Transverse colon (tissue), 4 donors: ENCODE results near the gene XCR1. TPM values are rescaled to one million over a fixed set of nuclear protein-coding genes. Genes with fewer than 3 reads are reported as not detected.
A peak's percentile ranks its signal among the peaks of the same experiment; 100 is the strongest.

Experiments
- DNase-seq: peaks from one replicate; pipeline ENCODE4 v3.0.0-alpha.2; 2019
- H3K27ac ChIP-seq, 4 donors: fragments of 200-600 bp; sonication (generic); 2 replicates each; pipeline ENCODE4 v1.5.1; 2016 to 2018; ENCODE audit warnings: inconsistent platforms in 4 of 4
- H3K27me3 ChIP-seq: fragments of 200-600 bp; sonication (generic); 2 replicates; pipeline ENCODE4 v1.5.1; 2017; ENCODE audit warnings: inconsistent platforms
- H3K36me3 ChIP-seq, 4 donors: fragments of 200-600 bp; sonication (generic); 2 replicates each; pipeline ENCODE4 v1.5.1; 2017 to 2019; ENCODE audit warnings: inconsistent platforms in 4 of 4
- H3K4me1 ChIP-seq, 4 donors: fragments of 200-600 bp; sonication (generic); 2 replicates each; pipeline ENCODE4 v1.5.1; 2017 to 2020; ENCODE audit warnings: inconsistent platforms in 4 of 4
- H3K4me3 ChIP-seq, 4 donors: fragments of 200-600 bp; sonication (generic); 1 replicate in 1 of 4; 2 replicates in 3 of 4; pipeline versions ENCODE4 v1.5.1 to v1.6.1; 2017 to 2019; ENCODE audit warnings: inconsistent platforms in 4 of 4
- H3K9me3 ChIP-seq, 2 donors: fragments of 200-600 bp; sonication (generic); 2 replicates each; pipeline ENCODE4 v1.5.1; 2017 to 2019; ENCODE audit warnings: inconsistent platforms in 2 of 2
- EP300 ChIP-seq: sonication (generic); formaldehyde crosslinking; IDR thresholded peaks from one replicate; pipeline ENCODE4 v1.6.1; 2017; ENCODE audit warnings: antibody characterized with exemption, low read depth
- POLR2A ChIP-seq: fragments of 450-650 bp; IDR thresholded peaks from one replicate; pipeline ENCODE4 v1.6.1; 2016; ENCODE audit warnings: antibody characterized with exemption, mild to moderate bottlenecking, moderate library complexity
- POLR2AphosphoS5 ChIP-seq, 3 donors: sonication (generic); formaldehyde crosslinking; IDR thresholded peaks; one replicate each; pipeline ENCODE4 v1.6.1; 2016; ENCODE audit warnings: antibody characterized with exemption in 3 of 3
- WGBS, 2 donors: methylation state at CpG; one replicate each; pipeline ENCODE4 v1.1.5; 2018; ENCODE audit warnings: low coverage in 1 of 2; 5-methylcytosine and 5-hydroxymethylcytosine counted together
- in situ Hi-C, 4 donors: fragments of 200-750 bp; cut with MboI; loops; one replicate each; pipeline versions ENCODE4 v1.15.0 to v1.15.1; 2017; ENCODE audit warnings: low sequenced_read_pairs in 3 of 4, low pct_ligation_motif_present in 1 of 4, low pct_unique_long_range_greater_than_20kb in 1 of 4
- intact Hi-C: fragments of 100-400 bp; cut with DNase I; formaldehyde crosslinking; loops from one replicate; pipeline ENCODE4 v1.15.1; 2023; ENCODE audit warnings: low total_unique reads
- total RNA-seq, 4 donors: library from RNA; depleted of rRNA; stranded (reverse); fragments of >200 nt; gene quantifications; one replicate each; pipeline ENCODE4 v1.1.0, GENCODE V29; 2016
- TF ChIP-seq, protein P1 (sequence below), 5 experiments: fragments of 200-600 bp in 3 of 5; fragments of 450-650 bp in 2 of 5; sonication (generic) in 3 of 5; IDR thresholded peaks; 1 replicate in 2 of 5; 2 replicates in 3 of 5; pipeline ENCODE4 v1.5.1; 2016 to 2017; ENCODE audit warnings: antibody characterized with exemption in 5 of 5, inconsistent platforms in 3 of 5, mild to moderate bottlenecking in 2 of 5, moderate library complexity in 1 of 5

XCR1 gene
- total RNA-seq, 4 donors from 2014 or later, result 0.14 to 0.32 TPM; not detected in 2

DNA sequence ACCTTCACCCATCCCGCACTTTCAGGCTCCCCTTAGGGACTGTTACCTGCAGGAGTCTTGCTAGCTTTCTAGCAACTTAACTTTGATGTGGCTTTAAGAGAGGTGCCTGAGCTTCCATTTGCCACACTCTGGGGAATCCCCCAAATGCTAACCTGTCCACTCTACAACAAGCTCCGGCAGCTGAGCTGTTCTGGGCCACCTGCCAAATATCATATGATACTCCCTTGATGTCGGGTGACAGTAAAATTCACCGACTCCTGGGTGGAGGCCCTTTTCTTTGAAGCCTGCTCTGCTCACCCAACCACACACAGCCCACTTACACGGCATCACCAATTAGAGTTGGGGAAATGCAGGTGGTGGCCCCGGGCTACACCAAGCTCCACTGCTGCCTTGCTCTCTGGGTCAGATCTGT is 38.0 kb upstream of the XCR1 start:
- TF ChIP-seq, protein P1, sequence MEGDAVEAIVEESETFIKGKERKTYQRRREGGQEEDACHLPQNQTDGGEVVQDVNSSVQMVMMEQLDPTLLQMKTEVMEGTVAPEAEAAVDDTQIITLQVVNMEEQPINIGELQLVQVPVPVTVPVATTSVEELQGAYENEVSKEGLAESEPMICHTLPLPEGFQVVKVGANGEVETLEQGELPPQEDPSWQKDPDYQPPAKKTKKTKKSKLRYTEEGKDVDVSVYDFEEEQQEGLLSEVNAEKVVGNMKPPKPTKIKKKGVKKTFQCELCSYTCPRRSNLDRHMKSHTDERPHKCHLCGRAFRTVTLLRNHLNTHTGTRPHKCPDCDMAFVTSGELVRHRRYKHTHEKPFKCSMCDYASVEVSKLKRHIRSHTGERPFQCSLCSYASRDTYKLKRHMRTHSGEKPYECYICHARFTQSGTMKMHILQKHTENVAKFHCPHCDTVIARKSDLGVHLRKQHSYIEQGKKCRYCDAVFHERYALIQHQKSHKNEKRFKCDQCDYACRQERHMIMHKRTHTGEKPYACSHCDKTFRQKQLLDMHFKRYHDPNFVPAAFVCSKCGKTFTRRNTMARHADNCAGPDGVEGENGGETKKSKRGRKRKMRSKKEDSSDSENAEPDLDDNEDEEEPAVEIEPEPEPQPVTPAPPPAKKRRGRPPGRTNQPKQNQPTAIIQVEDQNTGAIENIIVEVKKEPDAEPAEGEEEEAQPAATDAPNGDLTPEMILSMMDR (IDR thresholded peaks at IDR 0.05), result no peak
- TF ChIP-seq POLR2AphosphoS5 (IDR thresholded peaks at IDR 0.05), result no peak
- TF ChIP-seq POLR2A, result no peak
- TF ChIP-seq EP300, result no peak
- intact Hi-C loops, result no loop called here
- WGBS, 2 donors, result 0 to 13% methylated on average over 1 to 6 of the region's 6 CpGs
- in situ Hi-C loops, result no loop called here
- peak; percentile 57 for DNase-seq
- Histone ChIP-seq H3K27ac (no peak overlapping the region), H3K4me3 (no peak overlapping the region), H3K9me3 (no peaks in the 10 kb centered on the region), H3K4me1 (peaks cover 0 to 7% (median 3%) of the 10 kb centered on the region in 4 donors), H3K36me3 (no peaks in the 10 kb centered on the region), H3K27me3 (no peaks in the 10 kb centered on the region)

DNA sequence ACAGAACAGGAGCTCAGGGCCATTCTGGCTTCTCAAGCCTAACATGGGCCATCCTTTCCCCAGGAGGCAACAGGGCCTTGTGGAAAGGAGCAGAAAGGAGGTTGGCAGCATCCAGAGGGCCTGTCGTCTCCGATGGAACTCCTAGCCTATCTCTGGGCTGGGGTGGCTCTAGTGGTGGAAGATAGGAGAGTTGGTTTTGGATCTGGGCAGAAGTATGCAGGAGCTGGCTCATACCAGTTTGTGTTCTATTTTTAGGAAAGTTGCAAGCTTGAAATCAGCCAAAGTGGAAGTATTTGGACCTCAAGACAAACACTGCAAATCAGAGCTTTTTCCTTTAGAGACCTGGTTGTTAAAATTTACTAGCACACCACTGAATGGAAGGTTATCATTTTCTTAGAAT is 35.4 kb upstream of the XCR1 start:
- H3K9me3 ChIP-seq, result no peaks in the 10 kb centered on the region
- WGBS, 2 donors, result 37 to 50% methylated on average over 2 of the region's 2 CpGs
- H3K27me3 ChIP-seq, result peaks cover 3% of the 10 kb centered on the region
- intact Hi-C loops, result no loop called here
- no peak overlapping the region for H3K27ac ChIP-seq
- in situ Hi-C loops, result no loop called here
- no peaks in the 10 kb centered on the region for H3K36me3 ChIP-seq
- H3K4me1 ChIP-seq, result peaks cover 0 to 7% (median 3%) of the 10 kb centered on the region in 4 donors
- no peak for DNase-seq
- TF ChIP-seq, protein P1 (IDR thresholded peaks at IDR 0.05), result no peak
- TF ChIP-seq POLR2AphosphoS5 (IDR thresholded peaks at IDR 0.05), result no peak
- no peak for TF ChIP-seq POLR2A
- no peak for TF ChIP-seq EP300
- no peak overlapping the region for H3K4me3 ChIP-seq

GRCh38 chr3:46061887-46062286 is 34.6 kb upstream of the XCR1 start:
- peaks cover 3% of the 10 kb centered on the region for H3K27me3 ChIP-seq
- intact Hi-C loops, result no loop called here
- H3K36me3 ChIP-seq, result no peaks in the 10 kb centered on the region
- no peaks in the 10 kb centered on the region for H3K9me3 ChIP-seq
- peaks cover 0 to 7% (median 3%) of the 10 kb centered on the region in 4 donors for H3K4me1 ChIP-seq
- in situ Hi-C loops, result no loop called here
- TF ChIP-seq POLR2AphosphoS5 (IDR thresholded peaks at IDR 0.05) (no peak), EP300 (no peak), POLR2A (no peak)
- TF ChIP-seq, protein P1 (IDR thresholded peaks at IDR 0.05), result no peak
- H3K27ac ChIP-seq, result no peak overlapping the region
- DNase-seq, result no peak
- no peak overlapping the region for H3K4me3 ChIP-seq
- 98% methylated on average over 3 of the region's 3 CpGs; no CpG with 5 or more reads in 1 of the 2 donors for WGBS, 2 donors

DNA sequence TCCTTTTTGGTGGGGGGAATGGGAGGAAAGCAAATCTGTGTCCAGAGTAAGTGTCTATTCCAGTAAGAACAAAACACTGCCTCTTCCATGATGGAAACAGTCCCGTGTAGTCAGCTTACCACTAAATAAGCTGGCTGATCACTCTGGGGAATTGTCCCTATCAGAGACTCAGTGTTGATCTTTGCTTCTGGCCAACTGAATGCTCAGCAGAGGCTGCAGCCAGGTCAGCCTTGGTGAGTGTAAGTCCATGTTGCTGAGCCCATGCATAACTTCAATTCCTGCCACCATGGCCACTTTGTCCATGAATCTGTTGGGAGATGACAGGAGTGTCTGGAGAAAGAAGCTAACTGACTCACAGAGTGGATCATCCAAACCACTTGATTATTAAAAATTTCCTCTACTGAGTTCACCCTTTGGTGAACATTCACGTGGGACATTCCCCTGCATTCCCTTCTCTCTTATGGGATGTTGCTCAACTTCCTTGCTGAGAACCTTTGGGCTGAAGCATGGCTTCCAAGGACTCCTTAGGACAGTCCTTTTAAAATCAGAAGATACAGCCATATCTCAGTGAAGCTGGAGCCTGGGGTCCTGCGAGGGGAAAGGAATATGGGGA is 33.9 kb upstream of the XCR1 start:
- H3K9me3 ChIP-seq, result no peaks in the 10 kb centered on the region
- H3K4me1 ChIP-seq, result peaks cover 0 to 7% (median 3%) of the 10 kb centered on the region in 4 donors
- H3K36me3 ChIP-seq, result no peaks in the 10 kb centered on the region
- no peak overlapping the region for H3K4me3 ChIP-seq
- TF ChIP-seq EP300 (no peak), POLR2A (no peak), POLR2AphosphoS5 (IDR thresholded peaks at IDR 0.05) (no peak)
- TF ChIP-seq, protein P1 (IDR thresholded peaks at IDR 0.05), result no peak
- in situ Hi-C loops, result no loop called here
- 80 to 82% methylated on average over 1 to 3 of the region's 3 CpGs for WGBS, 2 donors
- intact Hi-C loops, result no loop called here
- peaks cover 3% of the 10 kb centered on the region for H3K27me3 ChIP-seq
- no peak overlapping the region for H3K27ac ChIP-seq
- no peak for DNase-seq
